Lower leg skin (tissue), 3 donors: ENCODE data around the gene SLC26A11.

Experiments
- CTCF ChIP-seq, 3 donors: fragments of 450-650 bp; IDR thresholded peaks; one replicate each; pipeline ENCODE4 v1.5.1; 2016; ENCODE audit warnings: antibody characterized with exemption in 3 of 3, mild to moderate bottlenecking in 3 of 3, moderate library complexity in 2 of 3
- POLR2A ChIP-seq, 2 donors: fragments of 450-650 bp; IDR thresholded peaks; one replicate each; pipeline ENCODE4 v1.6.1; 2016 to 2017; ENCODE audit warnings: antibody characterized with exemption in 2 of 2, mild to moderate bottlenecking in 1 of 2, moderate library complexity in 1 of 2

- TF ChIP-seq POLR2A (IDR thresholded peaks at IDR 0.05) (no peak), CTCF (IDR thresholded peaks at IDR 0.05) (no peak)
Measured at GRCh38 chr17:80264205-80265075, 44.2 kb downstream of the SLC26A11 start.
